ENCODE data around the gene EIF1. TPM values are rescaled to one million over a fixed set of nuclear protein-coding genes. Genes with fewer than 3 reads are reported as not detected.

The EIF1 gene
- total and polyA plus RNA-seq, 2 experiments from 2014 or later, result 272 to 603 TPM

DNA sequence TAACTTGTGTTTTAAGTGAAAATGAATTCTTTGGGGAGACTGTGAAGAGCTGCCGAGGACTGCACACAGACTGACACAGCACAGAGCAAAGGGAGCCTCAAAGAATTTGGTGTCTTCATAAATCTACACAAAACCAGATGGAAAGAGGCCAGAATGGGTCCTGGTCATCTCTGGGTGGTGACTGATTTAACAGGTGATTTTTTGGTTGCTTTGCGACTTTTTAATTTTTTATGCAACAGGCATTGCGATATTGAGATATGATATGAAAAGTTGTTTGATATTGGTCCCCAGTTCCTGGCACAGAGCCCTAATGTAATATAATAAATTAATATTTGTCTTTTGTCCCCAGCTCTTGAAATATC lies 12.6 kb upstream of the EIF1 start (continued):
- TF ChIP-seq ZNF462 (CRISPR knock-in tag; IDR thresholded peaks at IDR 0.05), result no peak

DNA sequence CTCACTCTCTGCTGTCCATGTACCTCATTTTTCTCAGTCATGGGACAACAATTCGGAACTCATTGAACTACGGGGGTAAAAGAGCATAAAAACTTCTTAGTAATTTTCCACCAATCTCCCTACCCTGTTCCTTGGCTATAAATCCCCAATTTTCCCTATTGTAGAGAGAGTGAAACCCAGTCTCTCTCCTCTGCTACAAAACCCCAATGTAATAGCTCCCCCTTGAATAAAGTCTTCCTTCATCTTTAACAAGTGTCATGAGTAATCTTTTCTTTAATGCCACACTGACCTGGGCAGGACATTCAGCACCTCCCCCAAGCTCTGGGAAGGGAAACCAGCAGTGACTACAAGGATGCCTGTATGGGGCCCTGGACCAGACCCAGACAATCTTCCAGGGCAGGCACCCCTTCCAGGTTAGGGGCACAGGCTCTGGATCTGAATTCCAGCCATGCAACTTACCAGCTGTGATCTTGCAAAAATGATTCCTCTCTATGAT lies 10.2 kb upstream of the EIF1 start:
- no peak overlapping the region for H3K4me2 ChIP-seq
- no peaks in the 10 kb centered on the region for H3K27me3 ChIP-seq (ENCODE audit: insufficient read depth)
- no peak overlapping the region for H3K4me3 ChIP-seq
- Mint-ChIP-seq H3K4me1 (peaks cover 36% of the 10 kb centered on the region), H3K27me3 (ENCODE audit: insufficient read depth, low read depth, poor library complexity) (peaks cover 17% of the 10 kb centered on the region), H3K4me3 (no peak overlapping the region; the same call in 2 of the 3 replicates), H3K36me3 (ENCODE audit: low read depth) (peaks cover 20% of the 10 kb centered on the region), H3K27ac (no peak overlapping the region), H3K9me3 (peaks cover 25% of the 10 kb centered on the region)
- H3K79me2 ChIP-seq (replicated peaks; ENCODE audit: insufficient read depth), result no peaks in the 10 kb centered on the region
- TF ChIP-seq ZNF331 (CRISPR knock-in tag; IDR thresholded peaks at IDR 0.05; ENCODE audit: low read depth) (no peak), JUNB (IDR thresholded peaks at IDR 0.05; ENCODE audit: unreplicated experiment) (no peak), POLR2AphosphoS5 (IDR thresholded peaks at IDR 0.05; ENCODE audit: low read depth) (no peak), ZNF114 (CRISPR knock-in tag; IDR thresholded peaks at IDR 0.05) (no peak)
- no peaks in the 10 kb centered on the region for H4K20me1 ChIP-seq (replicated peaks; ENCODE audit: insufficient read depth)
- no peak overlapping the region for H2AFZ ChIP-seq
- no peaks in the 10 kb centered on the region for H3K36me3 ChIP-seq (ENCODE audit: insufficient read depth)
- H3F3A ChIP-seq (replicated peaks; ENCODE audit: low read depth), result no peaks in the 10 kb centered on the region
- peaks cover 25% of the 10 kb centered on the region for H3K4me1 ChIP-seq (ENCODE audit: insufficient read depth)
- H3K27ac ChIP-seq (ENCODE audit: low read depth), result peak overlapping the region; percentile 76
- no peaks in the 10 kb centered on the region for H3K9me2 ChIP-seq (ENCODE audit: insufficient read depth)
- no peak for ATAC-seq
- no peak for DNase-seq (ENCODE audit: low spot score)

Data from GM23338 (cell line).